ENCODE results near the gene SCLT1.

SCLT1 gene

DNA sequence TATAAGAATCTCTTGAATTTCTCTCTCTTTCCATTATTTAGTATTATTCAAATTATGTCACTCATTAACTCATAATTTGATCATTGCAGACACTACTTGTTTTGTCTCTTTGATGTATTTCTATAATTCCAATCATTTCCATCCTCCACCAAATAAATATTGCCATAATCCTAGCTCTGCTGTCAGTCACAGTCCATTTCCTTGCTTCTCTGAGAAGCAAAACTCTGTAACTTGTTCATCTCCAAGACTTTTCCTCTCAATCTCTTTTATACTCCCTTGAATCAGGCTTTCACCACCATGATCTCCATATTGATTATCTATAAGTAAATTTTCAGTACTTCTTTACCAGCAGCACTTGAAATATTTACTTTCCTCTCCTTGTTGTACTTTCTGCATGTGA lies 135.9 kb downstream of the SCLT1 start:
- no peak for DNase-seq (ENCODE audit: low read depth)

DNA sequence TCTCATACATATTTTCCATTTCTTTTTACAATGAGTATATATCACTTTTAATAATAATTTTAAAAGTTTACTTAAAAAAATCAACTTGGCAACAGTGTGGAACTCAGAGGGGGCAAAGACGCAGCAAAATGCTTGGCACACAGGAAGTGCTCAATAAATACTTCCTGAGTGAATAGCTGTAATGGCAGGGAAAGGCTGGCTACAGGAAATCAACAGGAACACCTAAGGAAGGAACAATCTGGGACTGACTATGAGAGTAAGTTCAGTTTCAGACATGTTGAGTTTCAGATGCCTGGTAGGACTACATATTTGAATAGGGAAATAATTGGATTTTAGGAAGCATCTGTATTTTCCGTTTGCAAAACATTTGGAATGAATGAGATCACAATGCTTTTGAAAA lies 137.6 kb downstream of the SCLT1 start:
- DNase-seq (ENCODE audit: low read depth) = no peak

DNA sequence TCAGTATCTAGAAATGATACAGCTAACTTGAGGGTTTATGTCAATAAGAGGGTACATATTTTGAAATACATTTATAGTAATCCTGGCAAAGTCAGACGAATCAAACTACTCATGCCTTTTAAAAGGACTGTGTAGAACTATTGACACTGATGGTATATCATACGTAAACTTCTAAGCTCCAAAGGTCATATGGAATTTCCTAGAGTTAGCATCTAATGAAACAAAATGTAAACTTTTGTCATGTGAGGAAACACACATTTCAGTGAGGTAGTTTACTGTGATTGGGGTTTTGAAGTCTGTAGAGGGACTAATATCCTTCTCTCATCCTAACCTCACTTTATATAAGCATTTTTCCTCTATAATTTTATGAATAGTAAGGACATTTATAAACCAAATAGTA lies 138.4 kb downstream of the SCLT1 start:
- no peak for DNase-seq (ENCODE audit: low read depth)

- DNase-seq (ENCODE audit: low read depth) = no peak
Observed at GRCh38 chr4:128951316-128951715, 142.0 kb downstream of the SCLT1 start.

DNA sequence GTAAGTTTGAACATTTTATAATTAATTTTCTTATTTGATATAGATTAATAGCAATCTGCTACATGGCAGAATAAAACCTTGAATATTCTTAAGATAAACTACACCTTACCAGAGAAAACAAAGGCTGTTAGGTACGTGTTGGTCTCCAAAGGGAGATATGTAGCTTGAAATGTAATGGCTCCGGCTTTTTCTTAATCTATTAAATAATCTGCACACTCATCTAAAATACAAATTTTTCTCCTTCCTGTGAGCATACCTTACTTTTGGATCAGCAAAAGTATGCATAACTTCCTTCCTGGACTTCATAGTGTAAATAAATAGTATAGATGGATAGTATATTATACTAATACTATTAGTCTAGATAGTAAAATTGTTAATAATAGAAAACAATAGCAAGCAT lies 142.5 kb downstream of the SCLT1 start:
- no peak for DNase-seq (ENCODE audit: low read depth)

DNA sequence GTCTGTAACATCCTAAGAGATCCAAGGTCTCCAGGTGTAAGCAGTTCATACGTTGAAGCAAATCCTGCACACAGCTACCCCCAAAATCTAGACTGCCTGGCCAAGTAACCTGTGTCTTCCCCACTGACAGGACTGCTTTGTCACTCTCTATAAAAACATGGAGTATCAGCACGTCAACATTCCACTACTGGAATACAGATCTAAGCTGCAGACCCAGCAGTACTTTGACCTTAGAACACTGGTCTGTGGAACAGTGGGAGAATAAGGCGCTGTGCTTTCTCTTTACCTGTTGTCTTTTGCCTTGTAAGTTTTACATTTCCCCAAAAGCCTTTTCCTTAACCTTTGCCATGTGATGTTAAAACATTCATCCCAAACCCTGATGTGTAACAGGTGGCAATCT lies 146.4 kb downstream of the SCLT1 start:
- no peak for DNase-seq (ENCODE audit: low read depth)

DNA sequence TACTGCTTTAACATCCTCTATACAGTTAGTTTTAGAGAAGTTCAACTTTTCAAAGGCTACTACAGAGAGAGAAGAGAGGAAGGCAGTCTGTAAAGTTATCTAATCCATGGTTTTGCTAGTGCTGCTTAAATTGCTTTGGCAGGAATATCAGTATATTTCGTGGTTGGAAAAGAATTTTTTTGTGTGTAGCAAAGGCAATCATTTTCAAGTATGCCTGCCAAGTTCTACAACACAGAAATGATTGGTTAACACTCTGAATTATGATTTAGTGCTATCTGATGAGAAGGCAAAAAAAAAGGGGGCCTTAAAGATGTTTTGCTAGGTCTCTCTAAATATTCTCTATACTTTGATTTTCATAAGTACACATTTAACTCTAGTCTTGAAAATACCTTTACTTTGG lies 150.7 kb downstream of the SCLT1 start:
- no peak for DNase-seq (ENCODE audit: low read depth)

DNA sequence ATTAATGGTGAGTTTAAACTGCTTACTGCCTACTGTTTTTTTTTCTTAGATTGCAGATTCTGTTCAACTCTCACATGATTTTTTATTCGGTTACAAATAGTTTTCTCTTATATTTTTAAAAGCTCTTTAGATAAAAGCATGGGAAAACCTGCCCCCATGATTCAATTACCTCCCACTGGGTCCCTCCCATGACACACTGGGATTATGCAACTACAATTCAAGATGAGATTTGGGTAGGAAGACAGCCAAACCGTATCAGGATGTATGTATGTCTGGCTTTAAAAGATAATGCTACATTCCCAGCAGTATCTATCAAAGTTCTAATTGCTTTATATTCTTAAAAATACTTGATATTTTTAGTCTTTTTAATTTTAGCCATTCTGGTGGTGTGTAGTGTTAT lies 152.4 kb downstream of the SCLT1 start:
- DNase-seq (ENCODE audit: low read depth) = no peak

GRCh38 chr4:128930051-128930450 lies 163.3 kb downstream of the SCLT1 start:
- DNase-seq (ENCODE audit: low read depth) = no peak

GRCh38 chr4:128924951-128925350 lies 168.4 kb downstream of the SCLT1 start:
- no peak for DNase-seq (ENCODE audit: low read depth)

GRCh38 chr4:128921954-128922353 lies 171.4 kb downstream of the SCLT1 start:
- DNase-seq (ENCODE audit: low read depth) = no peak

DNA sequence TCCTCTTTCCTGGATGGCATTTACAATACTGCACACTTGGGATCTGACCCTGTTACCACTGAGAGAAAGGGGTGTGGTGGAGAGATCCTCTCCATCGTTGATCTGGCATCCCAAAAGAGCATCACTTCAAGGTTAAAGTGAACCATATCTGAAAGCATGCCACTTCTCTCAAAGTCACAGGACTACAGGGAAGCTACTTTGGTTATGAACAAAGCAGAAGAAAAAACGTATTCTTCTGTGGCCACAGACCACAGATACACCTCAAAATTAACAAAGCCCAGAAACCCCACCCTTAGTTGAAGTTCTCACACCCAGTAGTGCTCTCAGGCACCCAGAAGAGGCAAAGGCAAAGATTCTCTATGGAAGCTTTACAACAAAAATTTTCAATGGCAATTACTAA lies 175.6 kb downstream of the SCLT1 start:
- DNase-seq (ENCODE audit: low read depth) = no peak

DNA sequence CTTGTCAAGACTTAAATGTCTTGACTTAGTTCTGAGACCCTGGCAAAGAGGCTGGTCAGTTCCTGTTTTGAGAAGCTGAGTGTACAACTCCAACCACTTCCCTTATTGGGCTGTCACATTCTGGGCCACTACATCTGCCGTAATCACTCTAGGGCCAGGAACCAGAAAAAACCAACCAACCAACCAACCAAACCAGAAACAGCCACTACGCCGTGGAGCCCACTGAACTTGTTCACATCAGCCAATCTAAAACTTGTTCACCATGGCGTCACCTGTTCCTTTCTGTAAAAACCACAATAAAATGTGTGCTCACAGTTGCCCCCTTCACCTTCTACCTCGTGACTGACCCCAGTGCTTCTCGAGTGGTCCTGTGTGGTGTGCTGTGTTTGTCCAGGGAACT lies 176.5 kb downstream of the SCLT1 start:
- no peak for DNase-seq (ENCODE audit: low read depth)

GRCh38 chr4:128915544-128915943 lies 177.8 kb downstream of the SCLT1 start:
- no peak for DNase-seq (ENCODE audit: low read depth)

- DNase-seq (ENCODE audit: low read depth) = no peak
Observed at GRCh38 chr4:128913228-128913627, 180.1 kb downstream of the SCLT1 start.

DNA sequence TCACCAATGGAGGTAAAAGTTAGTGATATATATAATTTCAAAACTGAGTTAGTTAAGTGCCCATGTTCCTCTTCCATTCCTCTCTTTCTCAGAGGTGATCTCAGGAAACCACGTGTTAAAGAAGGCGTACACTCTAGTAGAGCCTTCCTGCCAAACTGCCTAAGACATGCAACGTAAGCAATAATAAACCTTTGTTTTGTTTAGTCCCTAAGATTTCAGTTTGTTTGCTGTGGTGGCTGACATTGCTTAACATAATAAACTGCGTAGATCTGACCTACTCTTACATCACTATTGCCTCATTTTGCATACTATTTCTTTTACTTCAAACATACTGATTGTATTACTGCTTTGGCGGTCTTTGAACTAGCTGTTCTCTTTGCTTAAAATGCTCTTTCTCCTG lies 184.6 kb downstream of the SCLT1 start:
- DNase-seq (ENCODE audit: low read depth) = no peak

DNA sequence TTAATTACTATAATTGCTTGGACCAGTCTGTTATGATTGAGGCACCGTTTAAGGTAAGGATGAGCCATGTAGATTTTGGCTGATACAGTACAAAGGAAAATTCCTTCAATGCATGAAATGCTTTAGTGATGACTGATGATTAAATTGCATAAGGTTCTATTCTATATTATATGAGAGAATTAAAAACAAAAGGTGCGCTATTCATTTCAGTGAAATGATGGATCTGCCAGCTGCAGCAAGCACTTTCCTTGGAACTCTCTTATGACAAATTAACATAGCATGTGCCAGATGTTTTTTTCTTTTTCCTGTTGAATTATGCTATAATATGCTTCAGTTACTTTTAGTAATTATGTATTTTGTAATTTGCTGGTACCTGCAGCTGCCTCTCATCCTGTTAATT lies 185.4 kb downstream of the SCLT1 start:
- DNase-seq (ENCODE audit: low read depth) = no peak

DNA sequence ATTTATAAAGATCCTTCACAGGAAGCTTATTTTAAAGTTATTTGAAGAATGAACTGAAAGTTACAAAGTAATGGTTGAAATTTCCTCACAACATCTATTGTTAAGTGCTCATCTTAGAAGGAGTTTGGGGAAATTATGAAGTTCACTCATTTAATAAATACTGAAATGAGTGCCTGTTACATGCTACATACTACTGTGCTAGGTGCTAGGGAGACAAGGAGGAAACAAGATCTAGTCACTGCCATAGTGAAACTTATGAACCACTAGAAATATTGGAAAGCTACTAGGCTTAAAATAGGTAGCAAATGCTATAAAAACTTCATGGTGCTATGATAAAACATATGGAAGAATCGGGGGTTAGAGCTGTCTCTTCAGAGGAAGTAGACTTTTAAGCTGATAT lies 186.8 kb downstream of the SCLT1 start:
- no peak for DNase-seq (ENCODE audit: low read depth)

DNA sequence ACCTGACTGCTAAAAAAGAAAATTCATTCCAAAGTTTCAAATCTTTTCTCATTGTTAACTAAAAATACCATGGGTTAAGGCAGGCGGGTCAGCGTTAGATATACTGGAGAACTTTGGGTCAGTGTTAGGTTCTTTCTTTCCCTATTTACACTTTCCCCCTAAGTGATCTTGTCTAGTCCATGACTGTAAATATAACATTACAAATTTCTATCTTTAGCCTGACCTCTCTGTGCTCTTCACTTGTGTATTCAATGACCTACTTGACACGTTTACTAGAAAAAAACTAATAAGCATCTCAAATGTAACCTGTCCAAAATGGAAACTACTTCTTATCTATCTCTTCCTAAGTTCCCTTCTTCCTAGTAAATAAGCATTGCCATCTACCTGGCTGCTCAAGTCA lies 188.5 kb downstream of the SCLT1 start:
- DNase-seq (ENCODE audit: low read depth) = no peak

DNA sequence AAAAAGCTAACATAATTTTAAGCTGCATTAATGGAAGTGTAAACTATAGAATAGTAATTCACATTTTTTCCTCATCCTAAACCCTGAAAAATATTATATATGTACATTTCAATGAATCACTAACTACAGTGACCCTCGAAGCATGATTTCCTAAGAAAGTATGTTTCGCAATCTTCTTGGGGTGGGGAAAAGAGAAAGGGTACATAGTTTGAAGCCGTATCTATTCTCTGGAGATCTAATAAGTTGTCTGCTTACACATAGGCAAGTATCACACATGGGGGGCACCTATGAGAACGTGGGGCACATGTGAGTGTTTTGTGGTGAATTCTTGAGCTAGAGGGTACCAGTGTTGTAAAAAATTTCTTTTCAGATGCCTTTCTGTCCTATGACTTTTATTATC lies 212.7 kb downstream of the SCLT1 start:
- no peak for DNase-seq (ENCODE audit: low read depth)

DNA sequence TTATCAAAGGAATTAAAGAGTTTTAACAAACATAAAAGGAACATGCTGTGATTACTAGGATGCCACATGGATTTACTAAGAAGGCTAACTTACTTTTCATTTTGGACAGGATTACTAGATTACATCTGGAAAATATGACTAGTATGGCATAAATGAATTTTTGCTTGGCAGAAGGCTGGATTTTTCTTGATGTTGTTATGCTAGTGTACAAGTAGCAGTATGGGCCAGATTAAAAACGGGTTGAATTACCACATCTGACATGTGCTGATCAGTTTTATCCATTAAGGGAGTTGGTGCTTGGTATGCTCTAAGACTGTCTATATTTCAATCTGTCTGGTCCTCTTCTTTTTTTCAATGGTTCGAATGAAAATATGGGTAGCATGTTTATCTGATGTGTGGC lies 213.4 kb downstream of the SCLT1 start:
- DNase-seq (ENCODE audit: low read depth) = no peak

DNA sequence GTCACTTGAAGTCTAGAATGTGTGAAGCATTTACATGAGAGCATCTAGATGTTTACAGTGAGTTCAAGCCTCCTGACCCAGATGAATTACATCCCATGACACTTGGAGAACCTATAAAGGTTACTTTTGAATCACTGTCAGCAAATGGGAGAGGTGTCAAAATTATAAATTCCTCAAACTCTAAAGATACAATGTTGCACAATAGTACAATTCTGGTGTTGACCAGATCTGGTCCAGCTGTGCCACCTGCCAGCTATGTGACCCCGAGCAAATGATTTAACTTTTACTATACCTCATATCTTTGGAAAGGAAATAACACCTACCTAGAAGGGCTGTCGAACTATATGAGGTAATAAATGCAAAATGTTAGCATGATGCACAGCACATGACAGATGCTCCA lies 214.1 kb downstream of the SCLT1 start:
- no peak for DNase-seq (ENCODE audit: low read depth)

DNA sequence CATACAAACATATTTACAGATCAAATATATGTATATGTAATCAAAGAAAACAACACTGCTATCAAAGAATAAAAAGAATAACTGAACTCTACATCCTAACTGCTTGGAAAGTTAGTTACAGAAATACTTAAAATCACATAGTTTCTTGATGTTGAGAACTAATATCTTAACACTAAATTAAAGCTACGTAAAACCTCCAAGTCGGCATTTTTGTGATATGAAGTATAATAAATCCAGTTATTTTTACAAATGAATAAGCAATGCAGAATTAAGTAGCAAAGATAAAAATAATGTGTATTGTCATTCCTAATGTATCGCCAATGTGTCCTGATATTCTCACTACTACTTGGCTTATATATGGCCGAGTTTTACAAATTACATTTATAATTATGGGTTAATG lies 215.4 kb downstream of the SCLT1 start:
- no peak for DNase-seq (ENCODE audit: low read depth)

DNA sequence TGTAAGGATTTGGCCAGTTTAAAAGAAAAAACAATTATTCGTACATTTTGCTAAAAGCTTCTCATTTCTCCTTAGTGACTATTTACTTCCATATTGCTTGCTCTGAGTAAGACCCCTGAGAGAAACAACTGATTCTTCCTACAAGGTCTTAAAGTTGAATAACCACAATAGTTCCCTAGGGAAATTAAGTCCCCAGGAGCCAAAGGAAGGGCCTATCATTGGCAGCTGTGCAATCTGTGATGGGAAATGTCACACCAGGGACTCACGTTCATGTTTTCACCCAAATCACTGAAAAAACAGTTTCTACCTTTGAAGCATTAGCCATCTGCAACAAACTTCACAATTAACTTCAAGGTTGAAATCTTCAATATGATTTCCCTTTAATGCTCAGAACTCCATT lies 217.1 kb downstream of the SCLT1 start:
- DNase-seq (ENCODE audit: low read depth) = no peak

DNA sequence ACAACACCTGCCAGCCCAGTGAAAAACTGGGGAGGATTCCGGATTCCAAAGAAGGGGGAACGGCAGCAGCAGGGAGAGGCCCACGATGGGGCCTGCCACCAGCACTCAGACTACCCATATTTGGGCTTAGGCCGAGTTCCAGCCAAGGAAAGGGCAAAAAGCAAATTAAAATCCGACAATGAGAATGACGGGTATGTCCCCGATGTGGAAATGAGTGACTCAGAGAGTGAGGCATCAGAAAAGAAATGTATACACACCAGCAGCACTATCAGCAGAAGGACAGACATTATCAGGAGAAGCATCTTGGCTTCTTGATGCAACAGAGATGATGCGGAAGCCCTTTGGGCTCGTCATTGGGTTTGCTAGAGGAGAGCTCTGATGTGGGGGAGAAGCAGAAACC lies 221.4 kb downstream of the SCLT1 start:
- peak; percentile 63 for DNase-seq (ENCODE audit: low read depth)
